CD4-positive, alpha-beta T cell treated with Interleukin-15 for 1 hour (primary cell): ENCODE measurements around the gene GALNTL6.

Experiments
- DNase-seq: peaks from one replicate; pipeline ENCODE4 v3.0.0-alpha.2; 2020

Gene GALNTL6

DNA sequence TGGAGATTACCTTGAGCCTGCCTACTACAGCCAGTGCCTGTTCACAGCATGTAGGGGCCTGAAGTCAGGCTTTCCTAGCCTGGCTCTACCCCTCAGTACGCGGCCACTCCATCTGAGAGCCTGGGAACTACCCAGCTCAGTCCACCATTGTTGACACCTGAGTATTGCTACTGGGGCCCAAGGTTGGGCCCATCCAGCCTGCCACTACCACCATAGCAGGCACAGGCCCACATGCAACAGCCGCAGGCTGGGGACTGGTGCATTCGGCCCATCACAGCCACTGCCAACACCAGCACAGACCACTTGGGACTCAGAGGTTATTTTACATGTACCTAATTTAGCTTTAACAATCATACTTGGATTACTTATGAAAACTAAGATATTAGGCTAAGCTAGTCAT lies 314.0 kb downstream of the GALNTL6 start:
- DNase-seq: no peak

DNA sequence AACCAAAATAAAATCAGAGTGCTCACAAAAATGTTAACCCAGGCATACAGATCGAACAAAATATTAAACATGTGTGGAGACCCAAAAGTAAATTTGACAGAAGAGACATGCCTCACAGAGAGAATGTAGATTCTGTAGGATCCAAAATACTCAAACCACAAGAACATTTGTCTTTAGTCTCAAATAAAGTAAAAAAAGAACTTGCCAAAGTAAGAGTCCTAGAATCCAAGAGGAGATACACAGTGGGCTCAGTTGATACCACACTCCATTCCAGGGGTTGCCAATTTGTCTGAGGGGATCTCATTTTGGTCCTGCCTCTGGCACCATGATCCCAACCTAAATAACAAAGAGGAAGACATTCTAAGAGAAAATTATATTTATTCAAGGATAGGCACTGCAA lies 316.4 kb downstream of the GALNTL6 start:
- DNase-seq: no peak

DNA sequence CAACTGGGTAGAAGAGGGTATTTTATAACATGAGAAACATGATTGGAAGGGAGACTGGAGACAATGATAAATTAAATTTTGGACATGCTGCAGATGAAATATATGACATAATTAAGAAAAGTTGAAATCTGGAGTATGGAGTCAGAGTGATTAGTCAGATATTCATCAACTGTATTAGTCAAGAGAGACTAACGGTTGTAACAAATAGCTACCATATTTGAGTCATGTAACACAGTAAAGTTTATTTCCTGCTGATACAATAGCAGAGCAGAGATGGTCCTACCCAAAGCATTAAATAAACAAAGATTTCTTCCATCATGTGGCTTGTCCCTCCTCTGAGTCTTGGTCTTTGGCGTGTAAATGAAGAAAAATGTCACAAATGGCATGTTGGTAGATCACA lies 321.3 kb downstream of the GALNTL6 start:
- no peak for DNase-seq

DNA sequence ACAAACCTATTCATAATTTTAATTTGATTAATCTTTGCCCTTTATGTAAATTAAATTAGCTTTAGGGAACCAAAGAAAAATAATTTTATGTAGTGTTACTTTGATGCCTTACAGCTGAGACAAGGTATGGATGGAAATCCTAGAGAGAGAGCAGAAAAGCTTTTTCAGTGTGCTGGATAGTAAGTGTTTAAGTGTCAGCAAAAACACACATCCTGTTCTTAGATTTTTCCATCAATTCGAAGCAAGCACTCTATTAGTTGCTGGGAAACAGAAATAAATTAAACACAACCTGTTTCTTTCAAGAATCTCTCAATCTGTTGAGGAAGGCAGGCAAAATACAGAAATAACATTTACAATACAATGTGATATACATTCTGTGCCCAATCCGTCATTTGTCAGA lies 327.8 kb downstream of the GALNTL6 start:
- DNase-seq: no peak

DNA sequence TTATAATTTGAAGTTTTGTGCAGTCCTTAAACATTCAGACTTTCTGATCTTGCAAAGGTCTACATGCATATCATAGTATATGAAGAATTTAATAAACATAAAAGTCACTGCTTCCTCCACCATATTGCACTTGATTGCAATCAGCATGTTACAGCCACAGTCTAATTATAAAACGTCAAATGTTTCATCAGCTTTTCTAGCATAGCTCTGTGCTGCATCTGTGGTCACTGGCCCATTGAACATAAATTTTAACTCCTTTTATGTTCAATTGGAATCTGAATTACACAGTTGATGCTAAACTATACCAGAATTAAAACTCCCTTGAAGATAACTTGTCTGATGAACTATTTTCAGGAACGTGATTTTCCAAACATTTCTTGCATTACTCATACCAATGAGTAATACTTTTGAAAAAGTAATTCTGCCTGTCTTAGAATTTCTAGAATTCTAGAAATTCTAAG lies 329.1 kb downstream of the GALNTL6 start:
- DNase-seq: no peak

DNA sequence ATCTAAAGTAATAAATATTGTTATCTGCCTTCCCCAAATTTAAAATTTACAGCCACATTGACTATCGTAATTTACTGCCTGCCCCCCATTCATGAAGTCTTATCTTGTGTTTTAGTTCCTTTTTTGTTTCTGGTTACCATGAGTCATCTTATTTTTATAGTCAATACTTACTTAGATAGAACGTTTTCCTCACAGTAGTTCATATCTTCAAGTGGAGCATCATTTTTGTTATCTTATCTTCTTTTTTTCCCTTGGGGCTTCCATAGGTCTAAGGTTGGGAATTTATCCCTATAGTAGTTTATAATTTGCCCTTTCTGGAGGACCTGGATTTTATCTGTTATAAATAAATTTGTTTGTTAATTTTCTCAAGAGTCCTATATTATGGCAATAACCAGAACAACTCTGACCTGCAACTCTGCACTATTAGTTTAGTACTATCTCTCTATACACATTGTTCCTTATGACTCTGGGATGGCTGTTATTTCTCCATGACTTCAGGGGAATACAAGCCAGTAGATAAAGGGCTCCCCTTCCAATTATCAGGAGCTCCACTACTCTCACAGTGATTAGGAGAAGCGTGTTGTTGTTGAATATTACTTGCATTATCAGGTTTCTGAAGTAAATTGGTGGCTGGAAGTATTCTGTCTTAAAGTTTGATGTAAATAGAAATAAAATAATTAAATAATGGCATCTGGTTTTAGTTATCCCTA lies 330.6 kb downstream of the GALNTL6 start:
- no peak for DNase-seq

DNA sequence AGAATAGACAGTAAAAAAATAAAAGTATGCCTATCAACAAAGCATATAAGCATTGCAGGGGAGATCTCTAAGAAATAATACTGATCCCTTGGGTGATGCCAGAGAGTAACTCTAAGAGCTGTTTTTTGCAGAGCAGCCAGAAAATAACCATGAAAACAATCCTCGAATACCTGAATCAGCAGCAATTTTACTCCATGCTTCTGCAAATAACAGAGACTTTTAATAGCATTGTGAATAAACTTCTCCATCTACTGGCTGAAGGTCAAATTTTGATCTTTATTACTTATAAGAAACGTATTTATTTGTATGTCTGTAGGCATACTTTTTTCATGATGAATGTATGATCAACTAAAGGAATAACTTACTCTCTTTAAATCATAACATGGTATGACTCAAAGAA lies 334.5 kb downstream of the GALNTL6 start:
- DNase-seq: no peak

DNA sequence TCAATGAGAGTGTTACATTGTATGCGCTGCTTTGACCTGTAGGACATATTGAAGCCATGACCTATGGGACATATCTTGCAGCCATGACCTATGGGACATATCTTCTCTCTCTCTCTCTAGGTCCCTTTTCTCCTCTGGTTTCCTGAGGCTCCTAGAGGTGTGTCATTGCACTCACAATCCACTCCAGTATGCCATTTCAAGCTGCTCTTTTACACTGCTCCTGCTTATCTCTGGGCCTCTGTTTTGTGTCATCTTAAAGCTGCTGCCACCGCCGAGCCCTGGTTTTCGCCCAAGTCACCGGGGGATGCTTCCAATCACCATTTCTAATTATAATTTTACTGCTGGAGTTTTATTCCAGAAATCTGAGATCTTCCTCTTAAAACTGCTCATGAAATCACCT lies 336.1 kb downstream of the GALNTL6 start:
- DNase-seq: no peak

DNA sequence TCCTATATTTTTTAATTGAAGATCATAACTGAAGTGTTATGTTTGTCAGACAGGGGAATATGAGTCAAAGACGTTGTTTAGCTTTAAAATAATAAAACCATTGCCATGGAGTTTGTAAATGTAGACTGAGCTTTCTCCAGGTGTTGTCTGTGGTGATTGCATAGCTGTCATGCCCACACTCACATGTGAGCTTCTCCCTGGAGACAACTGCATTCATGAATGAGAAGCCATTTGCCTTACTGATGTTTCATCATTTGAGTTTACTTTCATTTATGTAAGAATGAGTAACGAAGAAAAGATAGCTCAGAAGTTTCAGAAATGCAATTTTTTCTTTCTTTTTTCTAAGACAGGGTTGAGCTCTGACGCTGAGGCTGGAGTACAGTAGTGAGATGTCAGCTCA lies 339.1 kb downstream of the GALNTL6 start:
- no peak for DNase-seq

DNA sequence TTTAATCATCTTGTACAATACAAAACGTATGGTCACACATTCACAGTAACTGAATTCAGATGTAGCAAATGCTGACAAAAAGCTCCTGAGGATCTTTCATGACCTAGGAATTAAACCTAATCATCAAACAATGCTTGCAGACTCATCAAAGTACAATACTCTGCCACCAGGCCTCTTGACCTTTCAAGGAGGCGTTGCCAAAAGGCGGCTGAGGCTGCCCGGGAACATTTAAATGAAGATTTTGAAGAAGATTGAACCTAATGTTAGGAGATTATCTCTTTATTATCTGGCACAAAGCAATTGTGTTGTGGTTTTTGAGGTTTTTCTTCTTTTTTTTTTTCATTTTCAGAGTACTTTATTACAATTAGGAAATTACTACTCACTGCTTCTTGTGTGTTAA lies 340.5 kb downstream of the GALNTL6 start:
- DNase-seq: no peak

DNA sequence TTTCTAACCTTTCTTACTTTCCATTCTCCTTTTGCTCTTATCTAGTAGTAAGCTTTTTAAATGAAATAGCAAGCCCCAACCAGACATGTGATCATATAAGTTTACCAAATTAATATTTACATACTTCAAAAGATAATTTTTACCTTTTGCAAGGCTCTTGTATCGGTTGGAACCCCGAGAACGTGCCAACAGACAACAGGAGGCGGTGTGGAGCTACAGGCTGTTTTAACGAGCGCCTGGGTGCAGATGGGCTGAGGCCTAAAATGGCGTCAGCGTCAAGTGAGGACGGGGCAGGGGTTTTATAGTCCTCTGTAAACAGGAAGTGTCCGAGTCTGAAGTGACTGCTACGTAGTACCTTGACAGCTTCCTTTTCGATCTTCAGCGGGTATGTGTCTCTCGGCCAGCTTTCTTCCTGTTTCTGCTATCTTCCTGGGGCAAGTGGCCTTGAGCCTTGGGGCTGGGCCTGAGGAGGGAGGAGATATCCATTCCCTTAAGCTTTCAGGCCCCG lies 342.7 kb downstream of the GALNTL6 start:
- DNase-seq: no peak

DNA sequence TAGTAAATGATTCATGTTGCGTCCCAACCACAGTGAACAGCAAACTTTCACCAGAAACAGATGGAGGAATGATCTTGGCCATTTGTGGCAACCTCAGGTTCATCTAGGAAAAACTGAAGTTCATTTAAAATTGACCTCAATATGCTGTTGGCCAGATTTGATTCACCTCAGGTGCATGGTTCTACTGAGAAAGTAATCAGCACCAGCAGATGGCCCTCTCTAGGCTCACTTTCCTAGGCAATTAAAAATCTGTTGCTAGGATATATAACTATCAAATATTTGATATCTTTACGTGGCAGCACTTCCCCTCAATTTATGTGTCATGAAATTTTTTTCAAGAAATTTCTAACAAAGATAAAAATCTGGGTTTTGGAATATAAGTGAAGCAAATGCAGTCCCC lies 344.7 kb downstream of the GALNTL6 start:
- no peak for DNase-seq

DNA sequence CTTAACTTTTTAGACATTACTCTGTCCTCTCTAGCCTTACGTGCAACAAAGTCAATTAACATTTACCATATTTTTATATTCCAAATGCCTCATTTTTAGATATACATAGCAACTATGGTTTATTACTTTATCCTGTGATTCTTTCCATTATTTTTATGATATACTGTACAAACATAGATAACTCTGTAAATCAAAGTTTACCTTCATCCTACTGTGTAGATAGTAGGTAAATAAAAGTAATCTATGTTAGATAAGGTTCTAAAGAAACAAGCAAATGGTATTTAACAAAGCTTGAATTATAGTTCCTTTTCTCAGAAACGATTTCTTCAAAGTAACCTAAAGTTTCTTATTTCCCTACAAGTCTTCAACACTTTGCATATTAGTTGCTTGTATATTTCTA lies 350.0 kb downstream of the GALNTL6 start:
- DNase-seq: no peak

DNA sequence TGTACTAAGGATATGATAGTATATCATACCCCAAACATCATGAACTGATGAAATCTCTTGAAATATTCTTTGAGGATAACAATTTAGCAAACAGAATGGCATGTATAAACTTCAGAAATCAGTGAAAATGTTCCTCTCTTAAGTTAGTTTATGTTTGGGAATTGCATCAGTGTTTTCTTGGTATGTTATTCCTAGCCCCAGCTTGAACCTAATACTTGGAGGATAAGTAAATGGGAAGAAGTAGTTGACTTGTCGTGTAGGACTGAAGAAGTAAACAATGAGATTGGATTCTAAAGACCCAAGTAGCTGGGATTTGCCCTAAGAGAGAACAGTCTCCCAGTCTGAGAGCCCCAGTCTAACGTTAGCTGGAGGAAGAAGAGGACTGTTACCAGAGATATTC lies 355.7 kb downstream of the GALNTL6 start:
- DNase-seq: no peak

DNA sequence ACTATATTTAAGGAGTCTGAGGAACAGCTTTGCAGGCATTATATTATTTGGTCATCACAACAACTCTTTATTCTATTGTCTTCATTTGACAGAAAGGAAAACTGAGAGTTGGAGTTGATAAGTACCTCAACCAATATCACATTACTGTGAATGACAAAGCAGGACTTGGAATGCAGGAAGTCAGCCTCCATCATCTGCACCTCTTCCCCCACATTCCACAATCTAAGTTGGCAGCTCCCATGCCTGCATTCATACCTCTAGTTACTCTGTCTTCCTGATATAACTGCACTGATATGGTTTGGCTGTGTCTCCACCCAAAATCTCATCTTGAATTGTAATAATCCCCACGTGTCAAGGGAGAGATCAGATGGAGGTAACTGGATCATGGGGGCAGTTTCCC lies 356.7 kb downstream of the GALNTL6 start:
- no peak for DNase-seq

DNA sequence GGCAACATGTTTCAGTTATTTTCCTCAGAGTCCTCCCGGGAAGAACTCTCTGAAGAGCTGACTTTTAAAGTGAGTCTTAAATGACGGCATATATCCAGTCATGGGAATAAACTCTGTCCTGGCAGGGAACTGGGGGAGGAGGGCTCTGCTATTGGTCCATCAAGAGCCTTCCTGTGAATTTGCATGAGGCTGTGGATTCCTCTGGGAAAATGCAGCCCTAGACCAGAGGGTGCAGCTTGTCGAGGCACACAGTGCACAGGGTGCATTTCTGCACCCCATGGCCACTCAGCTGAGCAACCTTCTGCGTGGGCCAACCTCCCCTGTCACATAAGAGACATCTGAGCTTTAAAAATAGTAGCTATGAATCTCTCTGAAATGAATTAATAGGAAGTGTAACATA lies 360.0 kb downstream of the GALNTL6 start:
- DNase-seq: no peak

DNA sequence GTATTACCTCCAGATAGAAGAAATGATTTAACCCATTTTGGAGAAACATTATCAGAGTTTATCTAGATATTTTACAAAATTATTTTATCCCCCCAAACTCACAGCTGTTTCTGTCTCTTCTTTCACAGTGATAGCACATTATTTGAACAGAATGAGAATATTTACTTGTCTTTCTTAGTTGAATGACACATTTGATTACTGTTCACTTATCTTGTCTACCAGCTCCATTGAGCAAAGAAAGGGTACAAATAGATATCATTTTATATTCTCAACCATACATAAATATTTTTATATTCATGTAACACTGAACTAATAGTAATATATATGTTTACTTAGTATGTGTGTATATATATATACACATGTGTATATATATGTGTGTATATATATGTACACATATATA lies 364.2 kb downstream of the GALNTL6 start:
- no peak for DNase-seq

DNA sequence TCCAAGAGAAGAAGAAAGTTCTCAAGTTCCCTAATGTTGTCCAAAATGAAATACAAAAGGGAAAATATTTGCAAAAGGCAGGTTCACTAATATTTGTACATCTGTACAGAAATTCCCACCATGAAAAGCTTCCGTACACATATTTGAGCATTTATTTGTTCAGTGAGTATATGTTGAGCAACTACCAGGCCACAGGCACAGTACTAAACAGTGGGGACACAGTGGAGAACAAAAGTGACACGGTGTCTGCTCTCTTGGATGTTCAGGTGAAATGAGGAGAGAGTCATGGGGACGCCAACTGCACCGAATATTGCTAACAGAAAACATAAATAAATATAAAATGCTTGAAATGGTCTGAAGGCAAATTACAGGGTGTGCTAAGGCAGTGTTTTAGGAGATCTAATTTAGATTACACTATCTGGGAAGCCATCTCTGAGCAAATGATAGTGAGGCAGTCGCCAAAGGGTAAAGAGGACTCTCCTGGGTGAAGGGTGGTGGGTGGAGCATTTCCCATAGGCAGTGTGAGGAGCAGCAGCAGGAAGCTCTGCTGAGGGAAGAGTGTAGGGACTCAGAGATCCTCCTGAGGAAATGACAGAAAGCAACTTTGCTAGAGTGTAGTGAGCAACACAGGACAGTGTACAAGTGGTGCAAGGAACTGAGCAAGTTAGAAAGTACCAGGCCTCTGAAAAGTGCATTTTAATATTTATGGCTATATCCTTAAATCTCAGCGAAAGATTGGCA lies 375.2 kb downstream of the GALNTL6 start:
- DNase-seq: no peak

DNA sequence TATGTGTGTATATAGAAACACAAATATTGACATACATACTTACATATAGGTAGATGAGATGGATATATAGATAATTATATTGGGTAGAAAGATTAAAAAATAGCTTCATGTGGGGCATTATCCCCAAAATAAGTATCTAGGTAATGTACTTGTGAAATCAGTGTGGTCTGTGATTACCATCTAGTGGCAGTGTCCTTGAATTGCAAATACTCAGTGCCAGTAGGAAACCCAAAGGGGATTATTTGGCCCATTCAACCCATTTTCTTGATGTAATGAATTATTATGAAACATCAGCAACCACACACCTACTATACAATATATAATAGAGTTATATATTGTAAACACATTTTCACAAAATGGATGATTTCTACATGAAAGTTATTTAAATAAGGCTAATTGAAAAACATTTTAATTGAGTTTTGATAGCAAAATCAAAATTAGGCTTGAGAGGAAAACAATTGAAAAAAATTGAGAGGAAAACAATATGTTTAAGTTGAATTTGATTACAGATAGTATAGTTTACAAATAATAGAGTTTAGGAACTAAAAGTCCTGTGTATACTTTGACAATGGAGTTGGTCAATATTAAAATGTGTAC lies 389.4 kb downstream of the GALNTL6 start:
- no peak for DNase-seq

DNA sequence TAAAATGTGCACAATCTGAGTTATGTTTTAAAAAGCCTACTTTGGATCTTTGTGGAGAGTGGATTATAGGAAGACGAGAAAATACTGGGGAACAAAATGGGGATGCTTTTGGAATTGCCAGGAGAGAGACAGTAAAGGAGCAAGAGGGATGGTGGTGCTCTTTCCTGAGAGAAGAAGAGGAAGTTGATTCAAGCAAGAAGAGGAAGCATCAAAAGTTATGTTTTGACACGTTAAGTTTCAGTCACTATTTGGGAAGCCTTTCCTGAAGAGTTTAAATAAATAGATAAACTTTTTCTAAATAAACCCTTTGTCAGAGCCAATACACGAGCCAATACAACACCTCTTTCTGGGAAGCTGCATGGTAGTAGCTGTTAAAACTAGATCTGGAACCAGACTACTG lies 394.1 kb downstream of the GALNTL6 start:
- DNase-seq: no peak

DNA sequence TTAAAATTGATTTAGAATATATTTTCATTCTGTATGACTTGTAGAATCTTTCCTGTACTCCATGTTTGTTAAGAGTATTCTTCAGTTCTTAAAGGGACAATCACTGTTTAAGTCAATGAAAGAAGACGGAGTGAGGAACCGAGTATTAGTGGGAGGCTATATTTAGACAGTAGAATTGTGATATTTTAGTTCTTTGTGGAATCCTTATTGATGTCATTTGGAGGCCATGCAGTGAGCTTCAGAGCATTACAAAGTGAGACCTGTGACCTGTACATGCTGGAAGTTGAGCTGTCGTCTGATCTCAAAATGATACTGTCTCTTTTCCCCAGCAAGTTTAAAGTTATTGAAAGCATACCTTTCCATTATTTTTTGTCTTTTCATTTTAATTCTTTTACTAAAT lies 394.7 kb downstream of the GALNTL6 start:
- DNase-seq: no peak

DNA sequence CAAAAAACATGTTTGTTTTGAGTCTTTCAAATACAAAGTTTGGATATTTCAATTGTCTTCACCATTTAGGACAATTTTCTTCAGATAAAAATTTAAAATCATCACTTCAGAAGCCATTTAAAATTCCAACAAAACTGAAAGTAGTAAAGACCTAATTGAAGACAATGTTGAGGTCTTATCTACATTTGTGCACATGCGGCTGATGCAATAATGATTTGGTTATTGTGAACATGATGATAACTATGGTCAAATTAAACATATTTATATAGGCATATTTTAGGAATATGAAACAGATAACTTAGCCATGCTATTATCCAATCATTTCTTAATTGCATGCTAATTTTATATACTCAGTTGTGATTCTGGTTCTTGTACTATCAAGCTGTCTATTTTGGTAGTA lies 407.5 kb downstream of the GALNTL6 start:
- no peak for DNase-seq

DNA sequence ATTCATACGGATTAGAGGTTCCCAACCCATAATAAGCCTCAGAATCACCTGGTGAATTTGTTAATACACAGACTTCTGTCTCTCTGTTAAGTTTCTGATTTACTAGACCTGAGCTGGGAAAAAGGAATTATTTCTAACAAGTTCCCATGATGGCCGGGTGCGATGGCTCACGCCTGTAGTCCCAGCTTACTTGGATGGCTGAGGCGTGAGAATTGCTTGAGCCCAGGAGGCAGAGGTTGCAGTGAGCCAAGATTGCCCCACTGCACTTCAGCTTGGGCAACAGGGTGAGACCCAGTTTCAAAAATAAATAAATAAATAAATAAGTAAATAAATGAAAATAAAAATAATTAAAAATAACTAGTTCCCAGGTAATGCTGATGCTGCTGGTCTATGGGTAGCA lies 412.3 kb downstream of the GALNTL6 start:
- DNase-seq: no peak

DNA sequence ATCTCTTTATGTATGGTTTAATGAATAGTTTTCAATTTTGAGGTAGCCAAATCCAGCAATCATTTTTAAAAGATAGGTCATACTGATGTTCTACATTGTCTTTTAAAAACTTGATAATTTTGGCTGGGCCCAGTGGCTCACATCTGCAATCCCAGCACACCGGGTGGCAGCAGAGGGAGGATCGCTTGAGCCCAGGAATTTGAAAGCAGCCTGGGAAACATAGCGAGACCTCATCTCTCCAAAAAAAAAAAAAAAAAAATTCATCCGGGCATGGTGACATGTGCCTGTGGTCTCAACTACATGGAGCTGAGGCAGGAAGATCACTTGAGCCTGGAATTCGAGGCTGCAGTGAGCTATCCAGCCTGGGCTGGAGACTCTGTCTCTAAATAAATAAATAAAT lies 419.8 kb downstream of the GALNTL6 start:
- no peak for DNase-seq
